IMR-90 (cell line): ENCODE data around the gene ALDH1A1.

ENCODE experiments used
- MXI1 ChIP-seq: IDR thresholded peaks from 2 replicates; pipeline ENCODE4 v1.6.1; 2012; ENCODE audit warnings: low read depth, mild to moderate bottlenecking, low read length, moderate library complexity, borderline replicate concordance
- SMC3 ChIP-seq: fragments of 150-350 bp; IDR thresholded peaks from 2 replicates; pipeline ENCODE4 v1.6.1; 2016; ENCODE audit warnings: low read depth, mild to moderate bottlenecking, antibody characterized with exemption, low read length, moderate library complexity
- TF ChIP-seq, protein P1 (sequence below): conservative IDR thresholded peaks from 2 replicates; pipeline ENCODE4 v1.5.1; 2012; ENCODE audit warnings: mild to moderate bottlenecking, low read depth, low read length, improper control_type of control experiment

DNA sequence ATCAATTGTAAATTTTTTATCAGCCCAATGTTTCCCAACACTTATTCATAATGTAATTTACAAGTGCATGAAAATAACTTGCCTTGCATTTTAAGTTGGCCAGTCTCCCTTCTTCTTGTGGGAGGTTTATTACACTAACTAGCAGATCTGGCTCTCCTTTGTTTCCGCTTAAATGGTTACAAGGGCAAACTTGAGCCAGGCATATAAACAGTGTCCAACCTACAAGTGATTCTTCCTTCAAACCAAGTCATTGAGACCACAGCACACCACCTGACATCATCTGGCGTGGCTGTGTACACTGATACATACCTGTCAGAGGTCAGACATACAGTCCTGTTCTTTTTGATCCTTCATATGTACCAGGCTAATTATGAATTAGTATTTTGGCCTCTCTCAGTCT, 80.1 kb downstream of the ALDH1A1 start:
- TF ChIP-seq, protein P1, sequence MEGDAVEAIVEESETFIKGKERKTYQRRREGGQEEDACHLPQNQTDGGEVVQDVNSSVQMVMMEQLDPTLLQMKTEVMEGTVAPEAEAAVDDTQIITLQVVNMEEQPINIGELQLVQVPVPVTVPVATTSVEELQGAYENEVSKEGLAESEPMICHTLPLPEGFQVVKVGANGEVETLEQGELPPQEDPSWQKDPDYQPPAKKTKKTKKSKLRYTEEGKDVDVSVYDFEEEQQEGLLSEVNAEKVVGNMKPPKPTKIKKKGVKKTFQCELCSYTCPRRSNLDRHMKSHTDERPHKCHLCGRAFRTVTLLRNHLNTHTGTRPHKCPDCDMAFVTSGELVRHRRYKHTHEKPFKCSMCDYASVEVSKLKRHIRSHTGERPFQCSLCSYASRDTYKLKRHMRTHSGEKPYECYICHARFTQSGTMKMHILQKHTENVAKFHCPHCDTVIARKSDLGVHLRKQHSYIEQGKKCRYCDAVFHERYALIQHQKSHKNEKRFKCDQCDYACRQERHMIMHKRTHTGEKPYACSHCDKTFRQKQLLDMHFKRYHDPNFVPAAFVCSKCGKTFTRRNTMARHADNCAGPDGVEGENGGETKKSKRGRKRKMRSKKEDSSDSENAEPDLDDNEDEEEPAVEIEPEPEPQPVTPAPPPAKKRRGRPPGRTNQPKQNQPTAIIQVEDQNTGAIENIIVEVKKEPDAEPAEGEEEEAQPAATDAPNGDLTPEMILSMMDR = no peak
- no peak for TF ChIP-seq SMC3
- no peak for TF ChIP-seq MXI1
